CD4-positive, alpha-beta T cell treated with Interleukin-12 subunit alpha and Interleukin-12 subunit beta, for 1 hour (primary cell): Measurements from ENCODE around the gene ADAMTSL1.

Experiments used
- DNase-seq: peaks from one replicate; pipeline ENCODE4 v3.0.0-alpha.2; 2020

The ADAMTSL1 gene

DNA sequence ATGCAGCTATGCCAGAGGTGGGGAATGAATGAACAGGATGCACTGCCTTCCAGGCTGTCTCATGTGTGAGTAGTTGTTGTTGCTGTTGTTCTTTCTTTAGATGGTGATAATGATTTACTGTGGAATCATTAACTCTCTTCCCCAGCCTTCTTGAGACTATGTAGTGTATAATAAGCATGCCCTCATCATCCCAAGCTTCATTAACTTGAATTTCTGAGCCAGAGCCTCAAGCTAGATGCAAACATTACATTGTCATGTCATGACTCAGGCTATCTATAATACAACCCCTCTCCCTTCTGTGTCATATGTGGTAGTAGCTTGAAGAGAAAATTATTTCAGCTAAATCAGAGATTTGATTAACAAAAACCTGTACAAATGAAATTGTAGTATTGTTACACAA is 10.0 kb upstream of the ADAMTSL1 start:
- no peak for DNase-seq

DNA sequence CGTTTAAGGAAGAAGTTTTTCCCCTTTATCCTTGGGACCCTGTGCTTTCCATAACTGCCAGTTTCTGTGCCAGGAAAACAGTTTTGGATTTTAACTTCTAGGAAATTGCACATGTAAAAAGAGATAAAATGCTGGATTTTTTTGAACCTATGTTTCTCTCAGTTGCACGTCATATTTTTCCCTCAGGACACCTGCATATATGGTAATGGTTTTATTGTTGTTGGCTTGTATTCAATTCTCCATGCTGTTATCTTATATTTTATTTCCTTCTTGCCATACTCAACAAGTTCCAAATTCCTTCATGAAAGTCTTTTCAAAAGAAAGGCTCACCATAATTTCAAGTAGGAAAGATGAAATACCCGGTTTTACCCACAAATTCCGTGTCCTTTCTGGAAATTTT is 7.9 kb upstream of the ADAMTSL1 start:
- no peak for DNase-seq

DNA sequence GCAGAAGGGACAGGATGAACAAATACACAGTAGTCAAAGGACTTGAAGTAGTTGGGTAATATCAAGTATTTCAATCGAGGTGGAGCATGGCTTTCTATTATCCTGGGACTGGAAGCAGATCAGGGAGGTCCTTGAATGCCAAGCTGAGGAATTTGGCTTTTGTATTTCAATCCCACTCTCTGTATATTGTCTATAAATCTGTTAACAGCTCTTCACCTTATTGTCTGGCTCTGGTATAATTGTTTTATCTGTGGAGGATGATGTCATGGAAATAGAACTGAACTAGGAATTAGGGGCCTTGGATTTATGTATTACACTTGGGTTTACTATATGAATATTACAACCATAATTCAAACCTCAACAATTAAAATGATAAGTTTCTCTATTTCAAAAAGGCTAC is 6.3 kb upstream of the ADAMTSL1 start:
- DNase-seq, result no peak

DNA sequence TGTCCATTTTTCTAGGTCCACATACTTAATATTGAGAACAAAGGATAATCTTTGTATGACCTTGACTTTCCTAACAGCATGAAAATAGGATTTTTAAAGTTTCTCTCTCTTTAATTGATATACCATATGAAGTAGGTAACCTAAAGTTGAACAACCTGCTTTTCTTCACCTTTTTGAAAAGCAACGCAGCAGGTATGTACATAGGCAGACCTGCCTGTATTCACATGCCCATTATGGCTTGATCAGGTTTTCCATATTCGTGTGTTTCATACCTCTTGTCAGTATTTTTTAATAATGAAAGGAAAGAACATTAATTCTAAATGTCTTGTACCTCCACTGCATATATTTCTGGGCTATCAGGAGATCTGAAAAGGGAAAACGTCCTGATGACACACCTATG is 1.5 kb upstream of the ADAMTSL1 start:
- DNase-seq, result no peak

DNA sequence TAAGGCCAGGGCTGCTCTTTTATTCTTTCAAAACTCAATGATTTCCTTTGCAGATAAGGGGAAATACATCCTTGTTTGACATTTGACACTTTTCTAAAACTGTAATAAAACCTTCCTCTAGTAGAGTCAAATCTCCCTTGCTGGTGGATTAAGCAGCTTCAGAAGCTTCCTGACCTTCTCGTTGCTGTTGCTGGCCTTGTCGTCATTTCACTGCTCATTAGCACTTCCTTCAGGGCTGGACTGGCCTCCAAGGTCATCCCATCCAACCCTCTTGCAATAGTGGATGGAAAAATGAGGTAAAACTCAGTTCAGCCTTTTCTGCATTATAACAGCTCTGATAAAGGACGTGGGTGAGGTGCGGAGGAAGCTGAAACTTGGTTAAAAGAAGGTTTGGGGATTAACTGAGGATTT is 1.1 kb upstream of the ADAMTSL1 start:
- DNase-seq, result no peak

DNA sequence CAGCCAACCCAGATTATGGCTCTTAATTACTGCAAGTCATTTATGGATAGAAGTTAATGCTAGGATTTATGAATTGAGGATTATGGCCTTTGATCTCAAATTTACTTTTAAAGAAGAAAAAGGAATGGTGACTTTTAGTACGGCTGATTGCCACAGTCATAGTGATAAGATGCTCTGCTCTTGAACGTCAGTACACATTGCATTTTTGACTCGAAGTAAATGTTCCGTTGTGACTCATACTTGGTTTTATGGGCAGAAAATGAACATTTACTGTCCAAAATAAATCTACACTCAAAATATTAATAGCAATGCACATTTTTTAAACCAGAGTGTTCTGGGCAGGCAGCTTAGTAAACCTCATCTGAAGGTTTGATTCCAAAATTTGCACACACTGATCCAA is 830 bp downstream of the ADAMTSL1 start:
- DNase-seq, result no peak

DNA sequence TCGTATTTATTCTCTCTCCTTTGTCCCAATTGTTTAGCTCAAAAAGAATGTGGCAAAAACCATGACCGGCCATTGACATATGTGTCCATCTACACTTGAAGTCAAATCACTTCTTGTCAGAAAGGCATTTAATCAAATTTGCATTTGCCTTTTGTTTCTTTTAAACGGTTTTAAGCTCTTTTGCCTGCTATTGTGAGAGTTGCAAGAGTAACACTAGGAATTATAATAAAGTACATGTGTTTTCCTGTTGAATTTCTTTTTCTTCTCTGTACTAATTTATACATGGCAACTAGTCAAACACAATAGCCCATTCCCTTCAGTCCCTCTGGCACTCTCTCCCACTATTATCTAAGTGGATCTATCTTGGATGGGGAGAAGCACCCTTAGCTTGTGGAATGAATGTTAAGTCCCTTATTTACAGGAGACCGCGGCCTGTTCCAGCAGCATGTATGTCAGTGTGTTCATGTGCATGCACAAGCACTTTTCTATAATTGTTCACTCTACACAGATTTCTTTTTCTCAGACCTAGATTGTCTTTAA is 3.2 kb downstream of the ADAMTSL1 start:
- DNase-seq, result no peak

DNA sequence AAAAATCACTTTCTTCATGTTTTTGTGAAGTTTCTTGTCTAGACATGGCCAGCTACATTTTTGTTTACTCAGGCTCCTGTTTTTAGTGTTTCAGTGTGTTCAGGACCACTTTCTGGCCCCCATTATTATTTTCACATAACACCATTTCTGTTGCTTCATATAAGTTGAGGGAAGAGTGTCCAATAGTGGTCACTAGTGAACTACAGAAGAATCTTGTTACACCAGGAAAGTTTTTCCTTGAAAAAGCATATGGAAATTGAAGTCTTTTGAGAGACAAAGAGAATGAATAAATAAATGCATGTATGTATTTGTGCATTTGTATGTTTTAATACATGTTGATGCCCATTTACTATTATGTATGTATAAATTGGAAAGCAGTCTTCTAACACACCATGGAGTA is 3.8 kb downstream of the ADAMTSL1 start:
- no peak for DNase-seq

DNA sequence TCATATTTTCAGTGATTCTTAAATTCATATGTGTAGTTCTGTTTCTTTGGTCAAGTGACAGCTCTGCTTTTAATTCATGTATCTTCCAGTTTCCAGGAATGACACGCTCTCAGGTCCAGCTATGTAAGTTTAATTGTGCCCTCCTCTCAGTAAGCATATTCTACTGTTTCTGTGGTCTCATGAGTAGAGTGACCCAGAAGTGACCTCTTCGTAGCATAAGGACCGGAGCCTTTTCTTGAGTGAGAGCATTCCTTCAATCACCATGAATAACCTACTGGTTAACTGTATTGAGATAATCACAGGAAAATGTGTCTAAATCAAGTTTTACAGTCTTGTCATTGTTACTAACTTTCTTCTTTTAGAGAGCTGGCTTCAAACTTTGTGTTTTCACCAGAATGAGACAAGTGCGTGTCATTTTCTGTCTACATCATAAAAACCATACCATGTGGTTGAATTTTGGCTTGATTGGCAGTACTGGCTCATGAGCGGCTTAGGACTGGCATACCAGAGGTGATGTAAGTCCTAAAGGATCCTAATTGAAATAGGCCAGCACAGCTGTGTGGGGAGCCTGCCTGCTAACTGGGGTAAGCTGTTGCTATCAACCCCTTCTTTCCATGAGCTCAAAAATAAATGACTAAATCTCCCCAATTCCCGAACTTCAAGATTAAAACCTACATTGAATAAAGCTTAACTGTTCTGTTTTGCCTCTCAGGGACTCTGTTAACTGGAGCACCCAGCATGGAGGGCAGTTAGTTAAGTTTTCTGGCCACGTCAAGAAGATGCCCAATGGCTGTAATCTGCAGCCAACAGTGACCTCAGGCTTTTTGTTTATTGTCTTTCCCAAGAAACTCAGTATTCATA is 4.8 kb downstream of the ADAMTSL1 start:
- DNase-seq, result no peak

DNA sequence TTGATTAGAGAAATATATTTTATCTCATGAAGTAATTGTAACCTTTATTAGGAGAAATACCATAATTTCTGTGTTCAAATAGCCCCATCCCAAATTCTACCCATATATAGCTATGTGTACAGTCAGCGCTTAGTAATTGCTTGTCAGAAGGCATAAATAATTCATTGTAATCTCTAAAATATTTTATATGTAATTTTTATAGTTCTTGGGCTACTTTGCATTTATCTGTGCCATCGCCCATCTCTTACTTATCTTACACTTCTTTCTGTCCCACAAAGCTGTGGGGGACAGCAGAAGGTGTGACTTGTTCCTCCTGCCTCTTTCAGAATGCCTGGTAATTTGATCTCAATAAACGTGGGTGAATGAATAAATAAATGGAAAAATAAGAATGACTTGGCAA is 5.5 kb downstream of the ADAMTSL1 start:
- no peak for DNase-seq

DNA sequence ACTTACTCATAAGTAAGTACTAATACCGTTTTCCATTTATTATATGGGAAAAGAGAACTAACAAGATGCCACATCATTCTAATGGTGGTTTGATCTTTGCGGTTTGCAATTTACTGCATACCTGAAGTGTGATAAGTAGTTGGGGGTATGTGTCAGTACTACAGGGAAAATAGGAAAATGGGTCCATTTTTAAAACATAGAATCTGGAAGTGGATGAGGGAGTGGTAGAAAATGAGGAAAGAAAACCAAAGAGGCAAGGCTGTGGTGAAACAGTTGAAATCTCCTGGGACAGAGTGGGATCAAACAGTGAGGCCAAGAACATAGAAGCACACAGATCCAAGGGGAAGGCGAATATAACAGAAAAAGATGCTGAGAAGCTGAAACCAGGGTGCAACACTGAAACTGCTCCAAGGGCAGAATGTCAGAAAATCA is 6.7 kb downstream of the ADAMTSL1 start:
- DNase-seq, result no peak

DNA sequence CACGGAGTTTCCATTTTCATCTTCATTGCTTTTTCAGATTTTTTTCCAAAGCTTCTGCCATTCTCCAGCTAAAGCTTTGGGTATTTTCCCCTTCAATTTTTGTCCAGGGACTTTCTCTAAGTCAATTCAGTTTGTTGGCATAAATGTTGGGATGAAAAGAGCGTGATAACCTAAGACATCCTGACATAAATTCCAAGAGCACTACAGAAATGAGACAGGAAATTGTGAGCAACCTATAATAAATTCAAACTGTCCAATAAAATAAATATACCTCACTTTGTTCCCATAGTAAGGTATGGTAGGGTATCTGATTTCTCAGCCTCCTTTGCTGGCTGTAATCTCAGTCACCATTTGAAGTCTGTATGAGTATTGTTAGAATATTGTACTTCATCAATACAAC is 8.4 kb downstream of the ADAMTSL1 start:
- no peak for DNase-seq

DNA sequence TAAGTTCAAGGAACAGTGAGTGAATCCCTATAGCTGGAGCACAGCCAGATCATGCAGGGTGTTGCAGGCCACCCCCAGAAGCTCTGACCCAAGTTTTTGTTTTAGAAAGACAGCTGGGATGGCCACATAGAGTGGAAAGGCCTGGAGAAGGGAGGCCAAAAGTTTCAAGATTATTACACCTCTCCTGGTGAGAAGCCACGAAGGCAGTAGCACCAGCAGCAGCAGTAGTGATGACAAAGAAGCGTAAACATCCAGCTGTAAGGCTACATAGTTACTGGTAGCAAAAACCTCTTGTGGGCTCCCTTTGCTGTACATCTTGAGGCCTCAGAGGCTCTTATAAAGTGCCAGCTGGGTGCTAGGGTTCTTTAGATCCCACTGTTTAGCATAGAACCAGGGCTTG is 11.8 kb downstream of the ADAMTSL1 start:
- DNase-seq, result no peak

DNA sequence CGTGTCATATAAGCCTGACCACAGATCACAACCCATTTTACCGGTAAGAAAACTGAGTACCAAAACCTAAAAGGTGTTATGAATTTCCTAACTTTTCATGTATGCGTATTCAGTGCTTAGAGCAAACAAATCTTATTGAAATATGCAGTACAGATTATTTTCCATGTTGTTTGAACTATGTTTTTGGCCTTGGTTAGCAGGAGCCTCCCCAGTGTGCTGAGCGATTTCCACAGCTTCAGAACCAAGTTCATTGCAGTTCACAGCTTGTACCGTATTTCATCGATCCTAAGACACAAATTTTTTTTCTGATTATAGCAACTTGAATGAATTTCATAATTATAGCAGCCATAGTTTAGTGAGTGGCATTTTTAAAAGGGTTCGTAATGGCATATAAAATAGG is 13.7 kb downstream of the ADAMTSL1 start:
- DNase-seq, result no peak

DNA sequence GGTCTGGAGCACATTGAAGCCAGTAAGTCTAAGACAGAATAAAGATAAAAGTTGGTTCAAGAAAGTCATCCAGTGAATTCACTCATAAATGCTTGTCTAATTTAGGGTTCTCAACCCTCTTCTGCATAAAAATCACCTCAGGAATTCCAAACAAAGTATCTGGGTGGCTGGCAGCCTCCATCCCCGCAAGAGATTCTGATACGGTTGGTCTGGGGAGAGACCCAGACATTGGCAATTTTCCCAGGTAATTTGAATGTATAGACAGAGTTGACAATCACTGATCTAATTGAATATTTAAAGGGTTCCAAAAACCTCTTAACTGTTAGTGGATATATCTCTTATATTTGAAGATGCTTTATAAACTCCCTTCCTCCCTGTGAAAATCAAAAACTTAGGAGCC is 14.9 kb downstream of the ADAMTSL1 start:
- DNase-seq, result no peak

DNA sequence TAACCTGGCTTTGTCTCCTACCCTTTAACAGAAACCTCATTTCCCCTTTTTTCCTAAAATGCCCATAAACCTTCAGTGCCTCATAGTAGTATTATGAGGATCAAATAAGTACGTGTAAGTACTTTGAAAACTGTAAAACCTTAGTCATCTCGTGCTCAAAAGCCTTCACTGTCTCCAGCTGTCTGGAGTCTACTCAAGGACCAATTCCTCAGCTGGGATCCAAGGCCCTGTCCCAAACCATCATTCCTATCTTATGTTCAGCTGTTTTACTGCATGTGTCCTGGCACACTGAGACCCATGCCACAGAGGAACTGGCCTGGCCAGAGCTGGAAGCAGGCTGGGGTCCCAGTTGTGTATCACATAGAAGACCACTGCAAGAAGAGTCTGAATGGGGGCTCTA is 15.9 kb downstream of the ADAMTSL1 start:
- no peak for DNase-seq

DNA sequence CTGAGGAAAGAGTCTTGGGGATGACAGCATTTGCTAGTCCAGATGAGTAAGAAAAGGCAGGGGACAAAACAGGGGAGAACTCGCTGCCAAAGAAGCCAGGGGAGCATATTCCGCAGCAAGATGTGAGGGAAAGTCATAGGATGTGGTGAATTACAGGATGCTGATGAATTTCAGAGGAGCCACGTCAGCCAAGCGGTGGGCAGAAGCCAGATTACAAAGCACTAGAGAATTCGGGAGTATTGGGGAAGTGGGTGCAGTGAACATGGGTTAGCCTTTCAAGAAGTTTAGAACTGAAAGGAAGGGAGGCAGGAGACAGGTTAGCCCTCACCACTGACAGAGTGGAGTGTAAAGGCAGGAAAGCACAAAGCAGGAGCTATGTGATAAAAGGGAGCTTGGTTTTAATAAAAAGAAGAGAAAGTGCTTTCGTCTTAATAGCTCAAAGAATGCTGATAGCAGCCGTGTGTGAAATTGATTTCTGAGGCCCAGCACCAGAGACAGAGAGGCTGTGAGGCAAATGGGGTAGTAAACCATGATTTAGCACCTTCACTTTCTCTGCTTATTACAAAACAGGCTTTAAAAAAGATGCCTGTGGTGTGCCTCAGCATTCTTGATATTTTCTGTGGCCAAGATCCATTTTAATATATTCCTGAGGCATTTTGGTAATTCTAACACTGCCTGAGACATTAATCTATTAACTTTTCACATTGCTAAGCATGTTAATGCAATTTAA is 16.9 kb downstream of the ADAMTSL1 start:
- DNase-seq, result no peak

DNA sequence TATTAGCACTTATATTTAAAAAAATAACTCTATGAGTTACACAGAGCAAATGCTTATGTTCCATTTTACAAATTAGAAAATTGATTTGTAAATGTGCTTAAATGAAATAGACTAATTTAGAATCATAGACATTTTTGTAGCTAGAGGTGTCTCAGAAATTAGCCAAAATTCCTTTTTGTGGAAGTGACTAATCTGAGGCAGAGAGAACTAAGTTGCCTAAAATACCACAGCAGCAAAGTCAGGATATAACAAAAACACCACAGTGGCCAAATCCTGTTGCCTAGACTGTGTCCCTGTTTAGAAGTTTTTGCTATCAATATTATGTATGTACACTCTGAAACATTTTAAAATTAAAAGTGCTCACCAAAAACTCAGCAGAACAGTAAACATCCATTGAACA is 18.7 kb downstream of the ADAMTSL1 start:
- DNase-seq, result no peak

DNA sequence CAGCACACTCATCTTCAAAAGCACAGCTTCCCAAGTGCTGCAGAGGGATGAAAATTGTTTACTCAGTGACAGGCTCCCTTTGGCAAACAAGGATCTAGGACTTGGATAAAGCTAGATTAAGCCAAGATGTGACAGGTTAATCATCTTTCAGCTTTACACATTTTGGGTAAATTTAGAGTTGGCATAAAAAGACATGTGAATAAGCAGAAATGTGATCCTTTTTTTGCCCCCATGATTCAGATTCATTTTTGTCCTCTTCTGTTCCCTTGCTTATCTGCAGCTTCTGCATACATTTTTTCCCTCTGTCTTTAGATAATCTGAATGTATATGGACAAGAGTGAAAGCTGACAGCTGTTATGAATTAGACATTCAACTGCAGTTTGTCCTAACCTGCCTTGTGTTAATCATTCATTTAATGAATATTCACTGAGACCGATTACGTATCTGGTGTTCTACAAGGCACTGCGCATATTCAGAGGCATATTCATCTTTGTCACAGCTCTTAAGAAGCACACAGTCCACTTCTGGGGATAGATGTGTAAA is 19.6 kb downstream of the ADAMTSL1 start:
- DNase-seq, result no peak

DNA sequence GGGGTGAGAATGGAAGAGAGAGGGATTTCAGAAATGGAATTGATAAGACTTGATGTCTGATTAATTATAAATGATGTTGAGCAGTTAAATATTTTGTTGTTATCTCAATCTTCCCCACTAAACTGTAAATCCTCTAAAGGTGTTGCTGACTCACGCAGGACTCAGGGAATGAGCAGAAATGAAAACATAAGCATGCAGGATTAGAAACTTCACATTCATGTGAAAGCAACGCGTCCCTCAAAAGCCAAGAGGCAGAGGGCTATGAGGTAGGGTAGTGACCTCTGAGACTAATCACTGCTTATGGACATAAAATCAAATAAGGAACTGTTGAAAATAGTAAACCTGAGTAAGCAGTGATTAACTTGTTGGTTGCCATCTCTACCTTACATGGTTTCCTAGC is 21.1 kb downstream of the ADAMTSL1 start:
- no peak for DNase-seq

DNA sequence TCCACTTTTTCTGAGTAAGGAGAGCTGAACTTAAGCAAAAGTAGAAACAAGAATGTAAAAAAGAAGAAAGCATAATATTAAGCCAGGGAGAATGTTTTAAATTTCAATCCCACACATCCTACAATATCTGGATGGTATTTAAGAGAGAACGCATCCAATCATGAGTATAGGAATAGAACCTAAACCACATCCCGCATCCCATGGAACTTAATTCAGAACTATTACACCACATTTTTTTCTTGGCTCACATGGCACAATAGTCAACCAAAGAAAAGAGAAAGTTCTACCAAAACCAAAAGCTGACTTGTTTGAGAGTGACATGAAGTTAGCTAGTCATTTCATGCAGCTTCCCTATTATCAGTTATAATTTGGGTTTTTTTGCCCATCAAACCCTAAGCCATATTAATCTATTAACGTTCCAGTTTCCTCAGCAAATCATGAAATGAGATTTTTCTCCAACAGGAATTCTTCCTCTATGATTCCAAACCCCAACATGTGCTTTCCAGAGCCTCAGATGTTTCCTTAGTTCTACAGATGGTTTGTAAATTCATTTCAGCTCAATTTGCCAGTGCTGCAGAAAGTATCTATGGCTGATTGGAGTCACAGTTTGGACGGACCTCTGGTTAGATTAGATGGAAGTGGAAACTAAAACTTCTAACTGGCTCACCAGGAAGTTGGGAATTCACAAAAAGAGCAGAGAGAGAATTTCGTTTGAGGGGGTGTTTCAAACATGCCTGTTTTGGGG is 22.5 kb downstream of the ADAMTSL1 start:
- no peak for DNase-seq

DNA sequence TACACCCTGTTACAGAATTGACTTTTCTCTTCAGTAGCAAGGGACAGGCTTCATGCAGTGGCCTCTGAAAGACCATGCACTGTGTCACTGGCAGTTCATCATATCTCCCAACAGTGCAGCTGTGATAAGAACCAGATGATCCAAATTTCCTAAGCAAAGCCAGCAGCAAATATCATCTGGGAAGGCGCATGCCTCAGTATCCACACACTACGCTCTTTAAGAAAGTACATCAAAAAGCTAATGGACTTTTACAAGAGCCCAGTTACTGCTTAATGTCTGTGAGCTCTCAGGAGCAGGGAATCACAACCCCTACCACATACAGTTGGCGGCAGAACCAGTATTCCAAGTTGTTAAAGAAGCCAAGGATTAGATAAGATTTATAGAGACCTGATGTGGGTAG is 25.1 kb downstream of the ADAMTSL1 start:
- DNase-seq, result no peak

DNA sequence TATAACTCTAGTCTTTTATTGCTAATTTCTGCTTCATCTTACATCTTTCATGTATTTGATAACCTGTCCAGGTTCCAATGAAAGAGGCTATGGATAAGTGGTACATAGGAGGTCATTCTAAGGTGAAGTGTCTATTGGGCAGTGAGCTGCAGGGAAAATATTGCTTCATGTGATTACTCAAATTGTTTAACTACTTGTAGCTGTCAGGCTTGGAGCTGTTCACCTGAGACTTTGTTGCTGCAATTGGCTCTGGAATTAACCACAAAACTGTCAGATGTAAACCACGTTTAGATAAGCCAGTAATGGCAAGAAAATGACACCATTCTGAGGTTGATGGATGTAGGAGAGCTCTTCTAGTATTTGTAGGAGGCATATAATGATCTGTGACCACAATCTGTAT is 26.0 kb downstream of the ADAMTSL1 start:
- DNase-seq, result no peak
